Right cardiac atrium (tissue), 5 donors: ENCODE data around the gene MRPS22. TPM values are rescaled to one million over a fixed set of nuclear protein-coding genes. Genes with fewer than 3 reads are reported as not detected.

Source experiments
- ATAC-seq, 2 donors: fragments of 200-7000 bp; cut with Tn5 transposase; one replicate each; pipeline versions ENCODE4 v1.8.0 to v1.9.1; 2020; ENCODE audit warnings: moderate library complexity in 2 of 2, mild to moderate bottlenecking in 1 of 2
- DNase-seq, 3 donors: peaks; one replicate each; pipeline ENCODE4 v3.0.0-alpha.2; 2020
- H3K27ac ChIP-seq: one replicate; pipeline ENCODE4 v1.5.1; 2013; ENCODE audit warnings: mild to moderate bottlenecking, low read length, control low read depth, moderate library complexity
- H3K27me3 ChIP-seq: one replicate; pipeline ENCODE4 v1.6.1; 2013; ENCODE audit not compliant: control insufficient read depth, insufficient read depth
- H3K4me1 ChIP-seq: one replicate; pipeline ENCODE4 v1.6.1; 2013; ENCODE audit warnings: low read length; ENCODE audit not compliant: control insufficient read depth, insufficient read depth
- H3K4me3 ChIP-seq: one replicate; pipeline ENCODE4 v1.5.1; 2013; ENCODE audit warnings: low read length, control low read depth
- H3K9me3 ChIP-seq: one replicate; pipeline ENCODE4 v1.6.1; 2013; ENCODE audit warnings: low read length; ENCODE audit not compliant: control insufficient read depth
- WGBS: extraction: QIAGEN DNeasy Blood & Tissue Kit; methylation state at CpG from one replicate; pipeline ENCODE4 v1.1.7; 2013; 5-methylcytosine and 5-hydroxymethylcytosine counted together
- intact Hi-C, 4 donors: fragments of 100-400 bp; cut with DNase I; formaldehyde crosslinking; loops; one replicate each; pipeline versions ENCODE4 v1.11.0 to v1.14.0; 2022 to 2023
- polyA plus RNA-seq: library from polyadenylated mRNA; stranded (reverse); fragments of 200-250 nt; gene quantifications from one replicate; pipeline ENCODE4 v1.2.3, GENCODE V29; 2013
- total RNA-seq, 4 donors: library from RNA; stranded (reverse); fragmentation: NEBNext Ultra II Directional; extraction: Animal tissue kit (Norgen Biotek cat#: 25700); gene quantifications; one replicate each; pipeline ENCODE4 v1.2.1, GENCODE V29; 2021
- donor health status: healthy with polysubstance abuse.
- donor health status: DM: no; HTN: yes; CAD: no.
- donor health status: DM: no; HTN: no; CAD: no.
- donor health status: DM: no; HTN: yes; CAD: no; lungs with severe emphysema.
- donor health status: DM: yes; HTN: yes; CAD: no.

MRPS22 gene
- total and polyA plus RNA-seq, 5 donors, result 51.8 to 91.5 (median 58.3) TPM

DNA sequence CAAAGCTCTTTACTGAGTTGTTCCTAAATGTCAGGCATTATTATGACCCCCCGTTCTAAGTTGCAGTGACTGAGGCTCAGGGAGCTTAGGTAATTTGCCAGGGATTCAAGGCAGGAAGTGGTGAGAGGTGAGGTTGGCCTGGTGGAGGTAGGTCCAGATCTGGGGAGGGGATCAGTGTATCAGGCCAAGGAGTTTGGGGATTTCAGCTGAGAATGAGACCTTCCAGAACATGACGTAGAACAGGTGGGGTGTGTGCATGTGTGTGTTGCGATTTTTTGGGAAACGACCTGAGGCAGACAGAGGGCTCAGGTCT, 41.1 kb upstream of the MRPS22 start:
- DNase-seq, result no peak
- no peak overlapping the region for H3K27ac ChIP-seq

DNA sequence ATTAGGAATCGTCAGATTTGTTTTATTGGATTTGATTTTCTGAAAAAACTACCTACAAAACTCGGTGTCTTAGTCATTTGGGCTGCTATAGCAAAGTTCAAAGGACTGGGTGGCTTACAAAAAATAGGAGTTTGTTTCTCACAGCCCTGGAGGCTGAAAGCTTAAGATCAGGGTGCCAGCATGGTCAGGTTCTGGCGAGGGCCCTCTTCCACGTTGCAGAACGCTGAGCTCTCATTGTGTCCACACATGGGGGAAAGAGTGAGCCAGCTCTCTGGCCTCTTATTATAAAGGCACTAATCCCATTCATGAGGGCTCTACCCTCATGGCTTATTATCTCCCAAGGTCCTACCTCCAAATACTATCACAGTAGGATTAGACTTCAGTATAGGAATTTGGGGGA, 40.6 kb upstream of the MRPS22 start:
- Histone ChIP-seq H3K4me1 (peaks cover 3% of the 10 kb centered on the region), H3K9me3 (no peaks in the 10 kb centered on the region), H3K4me3 (no peak overlapping the region), H3K27ac (no peak overlapping the region), H3K27me3 (no peaks in the 10 kb centered on the region)
- intact Hi-C loops, result no loop called here
- DNase-seq (no peak), ATAC-seq (no peak)
- 86% methylated on average over 5 of the region's 5 CpGs for WGBS

More for the DNA sequence above, 41.1 kb upstream of the MRPS22 start:
- peaks cover 3% of the 10 kb centered on the region for H3K4me1 ChIP-seq
- intact Hi-C loops, result no loop called here
- 90% methylated on average over 4 of the region's 4 CpGs for WGBS
- no peak for ATAC-seq
- no peaks in the 10 kb centered on the region for H3K27me3 ChIP-seq
- no peak overlapping the region for H3K4me3 ChIP-seq
- no peaks in the 10 kb centered on the region for H3K9me3 ChIP-seq

DNA sequence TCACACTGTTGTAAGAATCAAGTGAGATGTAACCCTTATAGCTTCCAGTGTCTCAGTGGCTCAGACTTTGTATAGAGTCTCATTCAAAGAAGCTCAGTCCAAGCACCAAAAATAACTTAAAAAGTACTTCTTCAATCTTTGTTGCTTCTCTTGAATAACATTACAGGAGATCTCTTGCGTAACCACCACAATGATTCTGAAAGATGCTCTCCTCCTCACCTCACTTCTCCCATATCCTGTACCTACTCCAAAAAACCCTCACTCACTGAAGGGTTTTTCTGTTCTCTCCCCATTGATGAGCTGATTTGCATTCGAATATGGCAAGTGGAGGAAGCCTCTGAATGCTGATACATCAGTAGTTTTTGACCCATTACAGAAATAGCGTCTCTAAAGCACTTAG, 39.4 kb upstream of the MRPS22 start:
- WGBS, result 85% methylated on average over 3 of the region's 3 CpGs
- intact Hi-C loops, result no loop called here

DNA sequence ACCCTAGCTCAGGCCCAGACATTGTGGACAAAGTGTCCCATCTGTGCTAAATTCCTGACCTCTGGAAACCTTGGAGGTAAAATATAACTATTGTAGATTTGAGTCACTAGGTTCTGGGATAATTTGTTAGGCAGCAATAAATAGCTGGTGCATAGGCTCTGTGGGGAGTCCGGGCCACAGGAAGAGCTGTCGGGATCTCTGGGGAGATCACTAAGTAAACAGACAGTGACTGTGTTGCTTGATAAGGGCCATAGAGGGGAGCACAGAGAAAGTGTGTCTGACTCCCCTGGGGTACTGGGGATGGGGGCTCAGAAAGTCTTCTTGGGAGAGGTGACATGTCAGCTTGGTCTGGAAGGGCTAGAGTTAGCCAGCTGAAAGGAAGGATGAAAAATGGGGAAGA, 37.7 kb upstream of the MRPS22 start:
- intact Hi-C loops, result no loop called here
- 64% methylated on average over 2 of the region's 2 CpGs for WGBS
- H3K9me3 ChIP-seq, result no peaks in the 10 kb centered on the region
- no peak overlapping the region for H3K4me3 ChIP-seq
- no peak for ATAC-seq
- no peak for DNase-seq
- H3K27ac ChIP-seq, result no peak overlapping the region
- H3K27me3 ChIP-seq, result no peaks in the 10 kb centered on the region
- peaks cover 1% of the 10 kb centered on the region for H3K4me1 ChIP-seq

More for the DNA sequence above, 39.4 kb upstream of the MRPS22 start:
- Histone ChIP-seq H3K27ac (no peak overlapping the region), H3K4me3 (no peak overlapping the region), H3K9me3 (no peaks in the 10 kb centered on the region), H3K4me1 (peaks cover 3% of the 10 kb centered on the region), H3K27me3 (no peaks in the 10 kb centered on the region)
- no peak for DNase-seq
- ATAC-seq, result no peak

DNA sequence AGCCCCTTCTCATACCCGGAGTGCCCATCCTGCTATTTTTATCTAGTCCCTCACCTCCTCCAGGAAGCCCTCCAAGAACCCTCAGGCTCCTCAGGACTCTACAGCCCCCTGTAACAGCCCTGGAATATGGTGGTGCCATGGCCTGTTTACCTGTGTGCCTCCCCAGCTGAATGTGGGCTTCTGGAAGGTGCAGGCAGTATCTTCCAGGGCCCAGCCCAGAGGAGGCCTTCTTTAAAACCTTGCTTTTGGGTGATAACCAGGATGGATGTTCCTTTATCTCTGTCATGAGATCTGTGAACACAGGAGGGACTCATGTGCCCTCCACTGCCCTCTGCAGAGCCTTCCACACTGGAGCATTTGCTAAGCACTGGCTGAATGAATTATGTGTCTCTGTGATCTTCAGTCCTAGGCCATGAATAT, 36.7 kb upstream of the MRPS22 start:
- H3K27ac ChIP-seq, result no peak overlapping the region
- 89% methylated on average over 1 of the region's 1 CpG for WGBS
- no peaks in the 10 kb centered on the region for H3K4me1 ChIP-seq
- ATAC-seq (no peak), DNase-seq (no peak)
- intact Hi-C loops, result no loop called here
- H3K27me3 ChIP-seq, result no peaks in the 10 kb centered on the region
- no peak overlapping the region for H3K4me3 ChIP-seq
- no peaks in the 10 kb centered on the region for H3K9me3 ChIP-seq

DNA sequence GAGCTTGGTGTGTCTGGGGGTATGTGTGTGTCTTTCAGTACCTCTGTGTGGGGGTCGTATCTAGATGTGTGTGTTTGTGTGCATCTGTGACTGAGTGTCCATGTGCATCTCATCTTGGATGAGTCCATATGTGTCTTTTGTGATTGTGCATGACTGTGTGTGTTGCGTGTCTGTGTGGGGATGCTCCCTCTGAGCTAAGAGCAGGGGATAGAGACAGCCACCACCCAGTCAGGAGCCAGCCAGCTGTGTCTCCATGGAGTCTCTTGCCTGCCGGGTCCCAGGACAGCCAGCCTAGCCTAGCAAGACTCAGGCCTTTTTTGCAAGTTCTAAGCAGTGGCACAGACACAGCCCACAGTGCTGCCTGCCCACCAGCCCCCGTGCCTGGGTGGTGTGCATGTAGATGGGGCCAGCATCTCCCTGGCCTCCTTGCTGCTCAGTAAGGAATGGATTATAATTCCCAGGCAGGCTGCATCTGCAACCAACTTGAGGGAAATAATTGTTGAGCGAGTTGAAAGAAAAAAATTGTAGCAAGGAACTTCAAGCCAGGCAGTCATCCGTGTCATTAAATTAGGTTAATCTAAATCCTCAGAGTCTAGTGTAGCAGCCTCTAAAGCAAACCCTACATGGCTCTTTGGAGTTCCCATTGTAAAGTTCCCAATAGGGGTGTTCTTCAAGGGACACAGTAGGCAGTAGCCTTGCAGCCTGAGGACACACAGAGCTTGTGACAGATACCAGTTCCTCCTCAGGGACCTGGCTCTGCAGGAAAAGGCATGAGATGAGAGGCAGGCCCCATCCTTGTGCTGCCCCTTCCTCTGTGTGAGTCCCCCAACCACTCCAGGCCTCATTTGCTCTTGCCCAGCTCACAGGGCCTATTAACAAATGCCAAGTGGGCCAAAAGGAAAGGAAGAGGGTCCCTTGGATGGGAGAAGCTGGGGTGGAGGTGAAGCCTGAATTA, 35.9 kb upstream of the MRPS22 start:
- H3K27ac ChIP-seq, result no peak overlapping the region
- no peak for ATAC-seq
- H3K4me3 ChIP-seq, result no peak overlapping the region
- H3K27me3 ChIP-seq, result no peaks in the 10 kb centered on the region
- WGBS, result 81% methylated on average over 6 of the region's 6 CpGs
- no peaks in the 10 kb centered on the region for H3K9me3 ChIP-seq
- no peak for DNase-seq
- H3K4me1 ChIP-seq, result no peaks in the 10 kb centered on the region
- intact Hi-C loops, result no loop called here

DNA sequence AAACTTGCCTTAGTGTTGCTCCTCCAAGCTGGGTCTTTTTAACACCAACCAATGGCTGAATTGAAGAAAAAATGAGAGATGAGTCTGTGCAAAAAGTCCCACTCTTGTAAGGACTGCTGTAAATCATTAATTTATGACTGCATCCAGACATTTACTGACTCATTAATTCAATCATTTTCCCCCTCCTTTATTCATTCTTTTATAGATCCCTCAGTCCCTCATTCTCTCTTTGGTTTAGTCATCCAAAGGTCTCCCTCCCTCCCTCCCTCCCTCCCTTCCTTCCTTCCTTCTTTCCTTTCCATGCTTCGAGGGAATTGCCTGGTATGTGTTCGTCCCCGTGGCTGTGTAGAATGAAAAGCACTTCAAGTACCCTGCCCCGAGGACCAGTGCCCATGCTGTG, 35.3 kb upstream of the MRPS22 start:
- intact Hi-C loops, result no loop called here
- no peak for DNase-seq
- WGBS, result 37% methylated on average over 4 of the region's 4 CpGs

DNA sequence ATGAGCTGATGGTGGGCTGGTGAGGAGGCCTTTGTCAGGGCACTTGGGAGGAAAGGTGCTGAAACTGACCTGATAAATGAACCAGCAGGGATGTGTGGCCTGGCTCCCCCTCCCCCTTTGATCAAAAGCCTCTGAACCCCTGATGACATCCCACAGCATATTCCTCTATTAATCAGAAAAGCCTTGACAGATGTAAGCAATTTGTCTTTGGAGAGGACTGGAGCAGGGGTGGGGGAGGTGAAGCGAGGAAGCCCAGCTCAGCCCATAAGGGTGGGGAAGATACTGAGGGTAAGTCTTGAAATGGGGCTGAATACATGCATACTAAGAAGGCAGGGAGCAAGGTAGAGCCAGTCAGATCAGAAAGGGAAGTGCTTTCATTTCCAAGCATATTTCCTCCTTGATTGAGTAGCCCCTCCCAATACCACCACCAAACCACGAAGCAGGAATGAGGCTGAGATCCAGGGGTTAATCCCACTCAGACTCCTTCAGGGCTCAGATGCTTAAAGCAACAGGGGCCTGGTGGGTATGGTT, 34.7 kb upstream of the MRPS22 start:
- 50% methylated on average over 2 of the region's 2 CpGs for WGBS
- no peak overlapping the region for H3K27ac ChIP-seq
- no peaks in the 10 kb centered on the region for H3K27me3 ChIP-seq
- H3K9me3 ChIP-seq, result no peaks in the 10 kb centered on the region
- ATAC-seq (no peak), DNase-seq (no peak)
- no peak overlapping the region for H3K4me3 ChIP-seq
- intact Hi-C loops, result no loop called here
- H3K4me1 ChIP-seq, result no peaks in the 10 kb centered on the region

More for the DNA sequence above, 35.3 kb upstream of the MRPS22 start:
- H3K27me3 ChIP-seq, result no peaks in the 10 kb centered on the region
- no peak overlapping the region for H3K4me3 ChIP-seq
- H3K27ac ChIP-seq, result no peak overlapping the region
- H3K9me3 ChIP-seq, result no peaks in the 10 kb centered on the region
- no peaks in the 10 kb centered on the region for H3K4me1 ChIP-seq
- ATAC-seq, result no peak

DNA sequence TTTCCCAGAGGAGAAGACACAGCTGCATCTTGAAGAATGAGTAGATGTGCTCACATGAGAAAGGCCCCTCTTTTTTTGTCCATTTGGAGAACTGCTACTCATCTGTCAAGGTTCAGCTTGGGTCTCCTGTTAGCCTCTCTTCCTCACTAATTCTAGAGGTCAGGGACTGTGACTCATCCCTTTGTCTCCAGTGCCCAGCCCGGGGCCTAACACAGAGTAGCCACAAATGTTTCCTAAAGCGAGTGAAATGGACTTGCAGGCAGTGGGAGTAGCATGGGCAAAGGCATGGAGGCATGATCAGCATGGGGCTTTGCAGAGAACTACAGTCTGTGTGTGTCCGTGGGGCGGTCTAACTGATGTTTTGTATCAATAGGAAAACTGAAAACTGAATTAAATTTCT, 33.9 kb upstream of the MRPS22 start:
- Histone ChIP-seq H3K27me3 (no peaks in the 10 kb centered on the region), H3K27ac (no peak overlapping the region), H3K4me3 (no peak overlapping the region), H3K9me3 (no peaks in the 10 kb centered on the region), H3K4me1 (no peaks in the 10 kb centered on the region)
- ATAC-seq, result no peak
- no peak for DNase-seq
- 73% methylated on average over 4 of the region's 4 CpGs for WGBS
- intact Hi-C loops, result no loop called here

DNA sequence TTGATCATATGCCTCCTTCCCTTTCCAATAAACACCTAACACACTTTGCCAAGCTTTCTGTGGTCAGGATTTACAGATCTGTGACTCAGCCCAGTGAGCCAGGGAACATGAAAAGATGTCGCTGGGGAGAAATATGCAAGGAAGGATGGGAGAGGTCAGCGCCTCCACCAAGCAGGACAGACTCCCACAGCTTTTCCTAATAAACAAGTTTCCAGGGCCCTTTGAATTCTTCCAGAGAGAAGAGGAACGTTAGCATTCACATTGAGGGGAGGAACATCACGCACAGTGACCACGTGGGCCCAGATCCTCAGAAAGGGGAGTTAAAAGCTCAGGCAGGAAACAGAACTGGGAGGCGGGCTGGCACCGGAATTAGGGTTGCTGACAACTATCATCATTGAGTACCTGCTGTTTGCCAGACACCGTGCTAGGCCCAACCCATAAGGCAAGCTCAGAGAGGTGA, 33.3 kb upstream of the MRPS22 start:
- no peak for ATAC-seq
- intact Hi-C loops, result no loop called here
- DNase-seq, result no peak
- 55% methylated on average over 8 of the region's 8 CpGs for WGBS
- no peak overlapping the region for H3K27ac ChIP-seq
- H3K4me1 ChIP-seq, result no peaks in the 10 kb centered on the region
- H3K27me3 ChIP-seq, result no peaks in the 10 kb centered on the region
- H3K9me3 ChIP-seq, result no peaks in the 10 kb centered on the region
- no peak overlapping the region for H3K4me3 ChIP-seq

DNA sequence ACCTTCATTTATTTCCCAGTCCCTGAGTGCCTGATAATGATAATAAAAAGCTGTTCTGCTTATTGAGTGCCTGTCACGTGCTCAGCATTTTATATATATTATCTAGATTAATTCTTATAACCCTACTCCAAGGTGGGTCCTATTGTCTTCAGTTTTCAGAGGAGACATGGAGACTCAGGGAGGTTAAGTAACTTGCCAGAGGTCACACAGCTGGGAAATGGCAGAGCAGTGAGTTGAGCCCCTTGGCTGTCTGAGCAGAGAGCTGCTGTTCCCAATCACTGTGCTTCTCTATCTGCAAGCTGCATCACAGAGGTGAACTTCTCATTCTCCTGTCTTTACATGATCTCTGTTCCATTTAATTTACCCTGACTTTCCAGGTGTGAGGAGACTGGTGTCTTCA, 32.3 kb upstream of the MRPS22 start:
- 46% methylated on average over 1 of the region's 1 CpG for WGBS
- intact Hi-C loops, result no loop called here

More for the DNA sequence above, 32.3 kb upstream of the MRPS22 start:
- Histone ChIP-seq H3K27me3 (no peaks in the 10 kb centered on the region), H3K4me3 (no peak overlapping the region), H3K27ac (no peak overlapping the region), H3K4me1 (no peaks in the 10 kb centered on the region), H3K9me3 (no peaks in the 10 kb centered on the region)
- DNase-seq (no peak), ATAC-seq (no peak)
